Measurements from ENCODE around the gene PDZD7.

DNA sequence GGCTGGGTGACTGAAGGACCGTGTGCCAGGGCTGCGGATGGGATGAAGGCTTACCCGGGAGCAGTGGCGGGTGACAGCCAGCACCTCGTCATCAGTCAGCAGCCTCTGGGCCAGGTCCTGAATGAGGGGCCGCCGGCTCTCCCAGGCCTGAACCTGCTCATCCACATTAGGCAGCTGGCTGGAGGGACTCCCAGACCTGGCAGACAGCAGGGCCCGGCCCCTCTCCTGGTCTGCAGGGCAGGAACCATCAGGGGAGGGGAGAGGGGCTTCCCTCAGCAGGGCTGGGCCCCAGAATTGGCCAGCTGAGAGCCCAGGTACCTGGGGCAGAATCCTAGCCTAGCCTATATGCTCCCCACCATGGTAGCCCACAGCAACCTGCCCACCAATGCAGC, 15.4 kb downstream of the PDZD7 start:
- TF ChIP-seq, protein P1, sequence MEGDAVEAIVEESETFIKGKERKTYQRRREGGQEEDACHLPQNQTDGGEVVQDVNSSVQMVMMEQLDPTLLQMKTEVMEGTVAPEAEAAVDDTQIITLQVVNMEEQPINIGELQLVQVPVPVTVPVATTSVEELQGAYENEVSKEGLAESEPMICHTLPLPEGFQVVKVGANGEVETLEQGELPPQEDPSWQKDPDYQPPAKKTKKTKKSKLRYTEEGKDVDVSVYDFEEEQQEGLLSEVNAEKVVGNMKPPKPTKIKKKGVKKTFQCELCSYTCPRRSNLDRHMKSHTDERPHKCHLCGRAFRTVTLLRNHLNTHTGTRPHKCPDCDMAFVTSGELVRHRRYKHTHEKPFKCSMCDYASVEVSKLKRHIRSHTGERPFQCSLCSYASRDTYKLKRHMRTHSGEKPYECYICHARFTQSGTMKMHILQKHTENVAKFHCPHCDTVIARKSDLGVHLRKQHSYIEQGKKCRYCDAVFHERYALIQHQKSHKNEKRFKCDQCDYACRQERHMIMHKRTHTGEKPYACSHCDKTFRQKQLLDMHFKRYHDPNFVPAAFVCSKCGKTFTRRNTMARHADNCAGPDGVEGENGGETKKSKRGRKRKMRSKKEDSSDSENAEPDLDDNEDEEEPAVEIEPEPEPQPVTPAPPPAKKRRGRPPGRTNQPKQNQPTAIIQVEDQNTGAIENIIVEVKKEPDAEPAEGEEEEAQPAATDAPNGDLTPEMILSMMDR (IDR thresholded peaks at IDR 0.05; ENCODE audit: insufficient read depth, low read length) = no peak
- TF ChIP-seq POLR2AphosphoS5 (IDR thresholded peaks at IDR 0.05; ENCODE audit: low read depth) = no peak
- no peak for TF ChIP-seq GABPA (IDR thresholded peaks at IDR 0.05; ENCODE audit: low read depth)
- TF ChIP-seq, protein P2, sequence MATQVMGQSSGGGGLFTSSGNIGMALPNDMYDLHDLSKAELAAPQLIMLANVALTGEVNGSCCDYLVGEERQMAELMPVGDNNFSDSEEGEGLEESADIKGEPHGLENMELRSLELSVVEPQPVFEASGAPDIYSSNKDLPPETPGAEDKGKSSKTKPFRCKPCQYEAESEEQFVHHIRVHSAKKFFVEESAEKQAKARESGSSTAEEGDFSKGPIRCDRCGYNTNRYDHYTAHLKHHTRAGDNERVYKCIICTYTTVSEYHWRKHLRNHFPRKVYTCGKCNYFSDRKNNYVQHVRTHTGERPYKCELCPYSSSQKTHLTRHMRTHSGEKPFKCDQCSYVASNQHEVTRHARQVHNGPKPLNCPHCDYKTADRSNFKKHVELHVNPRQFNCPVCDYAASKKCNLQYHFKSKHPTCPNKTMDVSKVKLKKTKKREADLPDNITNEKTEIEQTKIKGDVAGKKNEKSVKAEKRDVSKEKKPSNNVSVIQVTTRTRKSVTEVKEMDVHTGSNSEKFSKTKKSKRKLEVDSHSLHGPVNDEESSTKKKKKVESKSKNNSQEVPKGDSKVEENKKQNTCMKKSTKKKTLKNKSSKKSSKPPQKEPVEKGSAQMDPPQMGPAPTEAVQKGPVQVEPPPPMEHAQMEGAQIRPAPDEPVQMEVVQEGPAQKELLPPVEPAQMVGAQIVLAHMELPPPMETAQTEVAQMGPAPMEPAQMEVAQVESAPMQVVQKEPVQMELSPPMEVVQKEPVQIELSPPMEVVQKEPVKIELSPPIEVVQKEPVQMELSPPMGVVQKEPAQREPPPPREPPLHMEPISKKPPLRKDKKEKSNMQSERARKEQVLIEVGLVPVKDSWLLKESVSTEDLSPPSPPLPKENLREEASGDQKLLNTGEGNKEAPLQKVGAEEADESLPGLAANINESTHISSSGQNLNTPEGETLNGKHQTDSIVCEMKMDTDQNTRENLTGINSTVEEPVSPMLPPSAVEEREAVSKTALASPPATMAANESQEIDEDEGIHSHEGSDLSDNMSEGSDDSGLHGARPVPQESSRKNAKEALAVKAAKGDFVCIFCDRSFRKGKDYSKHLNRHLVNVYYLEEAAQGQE (IDR thresholded peaks at IDR 0.05; ENCODE audit: insufficient replicate concordance, low read depth) = no peak
- TF ChIP-seq SPI1 (IDR thresholded peaks at IDR 0.05; ENCODE audit: borderline replicate concordance, low read depth) = no peak
